GM21825 (cell line): Measurements from ENCODE around the gene CD28.
"Not testable (repeated sequence)": the region's sequence is repeated elsewhere in the genome, so short reads cannot be mapped to it uniquely, and the experiment has no call there.

Experiments used
- ATAC-seq: cut with Tn5 transposase; IDR thresholded peaks from one replicate; pipeline ENCODE4 v1.9.1; 2021; ENCODE audit warnings: mild to moderate bottlenecking, moderate library complexity; ENCODE audit not compliant: unreplicated experiment

The CD28 gene

GRCh38 chr2:203781151-203781550, 74.7 kb downstream of the CD28 start:
- ATAC-seq = no peak

DNA sequence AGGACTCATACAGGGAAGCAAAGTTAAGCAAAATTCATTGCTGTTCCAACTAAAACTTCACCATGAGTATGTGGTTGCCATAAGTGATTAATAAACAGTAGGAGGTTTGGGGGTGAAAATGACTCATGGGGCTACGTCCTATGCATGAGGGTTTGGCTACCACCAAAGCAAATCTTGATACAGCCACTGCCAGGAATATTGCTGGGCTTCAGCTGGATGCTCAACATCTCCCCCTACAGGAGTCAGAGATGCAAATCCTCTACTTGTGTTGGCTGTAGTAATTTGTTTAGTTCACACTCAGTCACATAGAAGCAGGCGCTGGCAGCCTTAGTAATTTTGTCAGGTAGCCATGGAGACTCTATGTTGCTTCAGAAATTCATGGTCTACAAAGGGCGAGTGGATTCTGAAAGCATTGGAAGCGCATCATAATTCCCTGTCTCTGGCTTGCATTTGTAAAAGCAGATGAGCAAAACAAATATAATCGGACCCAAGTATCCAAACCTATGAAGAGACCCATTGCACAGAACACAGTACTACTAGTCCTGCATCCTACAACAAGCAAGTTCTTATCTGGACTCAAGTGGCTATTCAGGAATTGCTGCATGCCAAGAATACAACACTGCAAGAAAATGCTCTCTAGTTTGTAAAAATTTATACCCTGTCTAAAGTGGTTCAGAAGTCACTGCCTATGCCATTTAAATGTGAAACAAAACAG, 76.0 kb downstream of the CD28 start:
- peak; percentile 74 for ATAC-seq

GRCh38 chr2:203783496-203784203, 77.2 kb downstream of the CD28 start:
- no peak for ATAC-seq

GRCh38 chr2:203784710-203785270, 78.4 kb downstream of the CD28 start:
- ATAC-seq = not testable (repeated sequence)

GRCh38 chr2:203785391-203786110, 79.1 kb downstream of the CD28 start:
- not testable (repeated sequence) for ATAC-seq

GRCh38 chr2:203786549-203787351, 80.3 kb downstream of the CD28 start:
- ATAC-seq = no peak

- no peak for ATAC-seq
These were observed 81.5 kb downstream of the CD28 start for GRCh38 chr2:203787979-203788378.
